SHP77 (cell line): ENCODE results near the gene DHX15.
"Not testable (repeated sequence)": the region's sequence is repeated elsewhere in the genome, so short reads cannot be mapped to it uniquely, and the experiment has no call there.

Experiments
- DNase-seq, 2 experiments: peaks; one replicate each; lab custom pipeline; 2025; lab: John Stamatoyannopoulos, UW

DHX15 gene

DNA sequence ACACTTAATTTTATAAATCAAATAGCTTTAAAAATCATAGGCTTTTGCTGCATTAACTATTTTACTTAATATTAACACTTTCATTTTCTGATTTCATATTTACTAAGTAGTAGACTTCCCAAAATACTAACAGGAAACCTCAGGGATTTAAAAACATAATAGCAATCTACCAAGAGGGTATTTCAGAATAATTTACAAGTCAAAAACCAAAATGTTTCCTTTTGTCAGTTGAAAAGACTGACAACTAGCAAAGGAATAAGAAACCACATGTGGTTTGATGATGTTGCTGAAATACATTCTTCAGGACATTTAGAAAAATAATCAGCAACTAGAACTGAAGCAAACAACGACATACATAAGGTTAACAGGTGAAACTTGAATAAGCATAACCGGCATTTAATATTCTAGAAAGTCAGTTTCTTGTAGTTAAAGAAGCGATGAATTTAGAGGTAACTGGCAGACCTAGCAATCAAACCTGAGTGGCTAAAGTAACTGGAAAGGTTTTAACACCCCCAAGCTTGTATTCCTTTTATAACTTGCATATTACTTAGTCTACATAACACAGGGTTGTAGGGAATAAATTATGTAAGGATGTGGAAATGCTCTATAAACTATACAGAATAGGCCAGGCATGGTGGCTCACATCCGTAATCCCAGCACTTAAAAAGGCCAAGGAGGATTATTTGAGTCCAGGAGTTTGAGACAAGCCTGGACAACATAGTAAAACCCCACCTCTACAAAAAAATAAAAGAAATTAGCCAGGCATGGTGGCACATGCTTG is 40.0 kb downstream of the DHX15 start:
- no peak for DNase-seq

DNA sequence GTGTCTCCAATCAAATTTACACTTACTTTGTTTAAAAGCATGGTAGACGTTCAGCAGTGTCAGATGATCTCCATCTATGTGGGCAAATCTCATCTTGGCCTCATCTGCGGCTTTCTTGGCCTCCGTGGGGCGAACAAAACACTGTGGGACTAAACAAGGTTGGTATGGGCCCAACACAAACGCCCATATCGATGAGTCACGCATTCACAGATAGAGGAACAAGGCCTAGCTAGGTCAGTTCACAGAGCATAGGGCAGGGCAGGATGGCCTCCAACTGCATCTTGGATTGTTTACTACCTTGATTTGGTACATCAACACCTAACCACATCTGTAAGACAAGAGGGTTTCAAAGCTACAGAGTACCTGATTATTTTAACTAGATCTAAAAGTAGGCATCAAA is 47.3 kb downstream of the DHX15 start:
- no peak for DNase-seq

GRCh38 chr4:24535399-24535798 is 49.0 kb downstream of the DHX15 start:
- DNase-seq, result no peak

- DNase-seq, result no peak
Observed at GRCh38 chr4:24533364-24533763, 51.0 kb downstream of the DHX15 start.

GRCh38 chr4:24529555-24529954 is 54.8 kb downstream of the DHX15 start:
- DNase-seq, result no peak

DNA sequence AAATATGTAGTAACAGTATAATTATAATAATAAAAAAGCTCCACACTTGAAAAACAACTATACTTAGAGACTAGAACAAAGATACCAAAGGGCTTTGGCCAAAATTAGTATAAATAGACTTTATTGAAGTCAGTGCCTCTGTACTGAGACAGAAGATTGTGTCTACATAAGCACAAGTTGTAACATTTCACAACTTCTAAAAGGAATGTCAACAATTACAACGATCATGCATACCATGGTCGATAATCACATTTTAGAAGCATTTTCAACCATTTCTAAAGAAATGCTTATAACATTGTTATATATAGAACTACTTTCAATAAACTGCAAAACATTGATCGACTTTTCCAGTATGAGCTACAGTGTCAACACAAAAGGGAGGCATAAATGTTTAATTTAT is 57.0 kb downstream of the DHX15 start:
- DNase-seq, result no peak

DNA sequence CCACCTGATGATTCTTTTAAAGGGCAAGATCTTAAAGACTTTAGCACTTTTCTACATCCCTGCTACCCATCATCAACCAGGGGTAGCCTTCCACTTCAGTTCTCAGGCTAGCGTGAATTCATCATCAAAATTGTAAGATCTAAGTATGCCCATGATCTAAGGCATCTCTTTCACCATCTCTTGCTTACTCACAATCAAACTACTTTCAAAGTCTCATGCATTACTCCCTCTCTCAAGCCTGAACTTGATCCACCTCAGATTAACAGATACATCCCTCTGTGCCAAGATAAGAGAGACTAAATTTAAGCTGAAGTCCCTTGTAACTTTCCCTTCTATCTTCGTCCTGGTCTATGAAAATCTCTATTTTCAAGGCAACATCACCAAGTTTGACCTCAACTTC is 62.8 kb downstream of the DHX15 start:
- DNase-seq, result no peak

DNA sequence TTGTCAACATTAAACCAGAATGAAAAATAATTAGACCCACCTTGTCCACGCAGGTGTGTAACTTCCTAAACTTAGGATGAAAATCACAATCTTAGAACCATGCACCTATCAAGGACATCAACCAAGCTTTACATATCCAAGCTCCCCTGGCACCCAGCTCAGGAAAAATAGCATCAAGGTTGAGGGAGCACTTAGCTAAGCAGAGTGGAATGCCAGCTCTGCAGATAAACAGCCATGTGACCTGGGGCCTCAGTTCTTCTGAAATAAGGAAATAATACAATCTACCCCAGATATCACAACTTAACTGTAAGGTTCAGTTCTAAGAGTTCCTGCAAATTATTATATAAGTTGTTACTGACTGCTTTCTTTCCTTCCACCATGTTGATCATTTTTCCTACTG is 64.7 kb downstream of the DHX15 start:
- DNase-seq, result no peak

GRCh38 chr4:24517676-24518075 is 66.7 kb downstream of the DHX15 start:
- DNase-seq, result no peak

DNA sequence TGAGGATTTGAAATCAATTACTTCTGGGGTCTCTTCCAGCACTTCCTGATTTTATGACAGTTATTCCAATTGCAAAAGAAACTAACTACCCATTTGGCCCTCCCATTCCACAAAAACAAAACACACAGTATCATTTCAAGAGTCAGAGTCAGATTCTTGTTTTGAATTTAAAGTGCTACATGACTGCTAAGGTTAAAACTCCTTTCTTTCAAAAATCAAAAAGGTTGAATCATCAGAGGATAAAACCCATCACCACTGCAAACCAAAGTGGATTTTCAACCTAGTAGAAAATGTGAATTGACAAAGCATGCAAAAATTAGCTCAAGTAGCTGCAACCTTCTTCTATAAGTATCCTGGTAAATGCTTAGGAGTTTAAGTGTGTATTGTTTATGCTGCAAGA is 67.4 kb downstream of the DHX15 start:
- no peak for DNase-seq

DNA sequence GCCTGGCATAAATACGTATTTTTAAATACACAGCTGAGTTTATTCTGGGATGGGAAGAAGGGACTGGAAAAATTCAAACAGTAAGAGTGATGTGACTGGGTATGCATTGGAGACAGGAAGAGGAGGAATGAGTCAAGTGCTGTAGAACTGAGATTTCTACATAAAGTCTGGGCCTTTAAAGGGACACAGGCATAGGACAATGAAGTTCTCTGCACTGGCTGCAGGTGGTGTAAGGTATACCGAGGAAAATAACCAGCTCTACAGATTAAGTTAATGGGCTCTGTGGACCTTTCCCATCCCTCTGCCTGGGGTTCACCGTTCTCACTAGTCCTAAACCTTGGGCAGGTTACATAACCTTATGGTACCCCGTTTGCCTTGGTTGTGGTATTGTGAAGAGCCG is 68.7 kb downstream of the DHX15 start:
- DNase-seq, result no peak

- DNase-seq, result no peak
Observed at GRCh38 chr4:24514808-24515207, 69.5 kb downstream of the DHX15 start.

DNA sequence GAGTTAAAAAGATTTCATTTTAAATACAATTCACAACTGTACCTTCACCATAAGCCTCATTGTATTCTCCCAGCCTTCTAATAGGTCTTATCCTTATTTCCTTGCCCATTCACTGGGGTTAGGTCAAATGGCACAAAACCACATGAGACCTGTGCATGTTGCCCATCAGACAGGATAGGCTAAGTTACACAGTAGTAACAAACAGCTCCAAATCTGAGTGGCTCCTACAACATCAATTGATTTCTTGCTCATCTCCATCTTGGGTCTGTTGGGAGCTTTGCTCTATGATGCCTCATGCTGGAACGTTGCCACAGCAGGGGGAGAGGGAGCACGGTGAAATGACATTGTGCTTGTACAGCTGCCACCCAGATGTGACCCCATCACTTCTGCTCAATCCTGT is 70.6 kb downstream of the DHX15 start:
- peak in 1 of 2 experiments; percentile 44 for DNase-seq

DNA sequence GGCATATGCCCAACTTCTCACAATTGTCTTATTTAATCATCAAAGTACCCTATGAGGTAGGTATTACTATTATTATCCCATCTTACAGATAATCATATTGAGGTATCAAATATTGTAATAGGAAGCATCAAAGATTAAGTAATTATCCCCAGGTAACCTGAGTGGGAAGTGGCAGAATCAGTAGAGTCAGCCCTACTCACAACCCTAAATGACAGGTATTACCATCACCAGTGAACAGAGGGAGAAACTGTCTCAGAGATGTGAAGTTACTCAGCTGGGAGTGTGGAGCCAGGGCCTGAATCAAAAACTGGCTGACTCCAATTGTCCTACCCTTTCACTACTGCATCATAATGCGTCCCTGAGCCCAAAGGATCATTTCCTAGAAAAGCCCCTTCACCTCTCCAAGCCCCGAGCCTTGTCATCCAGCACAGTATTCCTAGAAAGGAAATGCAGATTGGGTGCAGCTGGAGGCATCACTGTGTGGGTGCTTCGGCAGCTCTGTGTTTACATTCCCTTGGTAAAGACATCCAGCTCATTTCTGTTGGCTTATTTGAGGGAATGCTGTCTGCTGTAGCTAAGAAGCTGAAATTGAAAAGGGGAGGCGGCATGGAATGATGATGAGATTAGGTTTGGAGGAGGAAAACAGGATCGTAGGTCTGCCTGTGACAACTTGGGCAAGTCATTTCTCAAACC is 72.8 kb downstream of the DHX15 start:
- DNase-seq, result no peak

GRCh38 chr4:24510091-24510490 is 74.3 kb downstream of the DHX15 start:
- no peak for DNase-seq

DNA sequence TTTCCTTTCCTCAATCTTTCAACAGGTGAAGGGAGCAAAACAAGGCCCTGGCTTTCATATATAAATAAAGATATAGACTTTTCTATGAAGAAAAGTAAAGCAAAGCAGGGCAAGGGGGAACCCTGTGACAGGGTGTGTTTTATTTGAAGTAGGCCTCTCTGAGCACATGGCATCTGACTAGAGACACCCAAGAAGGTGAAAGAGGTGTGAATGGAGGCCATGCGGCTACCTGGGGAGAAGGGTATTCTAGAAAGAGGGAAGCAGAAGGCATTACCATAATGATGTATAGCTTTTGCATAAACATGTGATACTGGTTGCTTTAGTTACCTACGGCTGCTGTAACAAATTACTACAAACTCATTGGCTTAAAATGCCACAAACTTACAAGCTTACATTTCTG is 75.8 kb downstream of the DHX15 start:
- DNase-seq, result no peak

DNA sequence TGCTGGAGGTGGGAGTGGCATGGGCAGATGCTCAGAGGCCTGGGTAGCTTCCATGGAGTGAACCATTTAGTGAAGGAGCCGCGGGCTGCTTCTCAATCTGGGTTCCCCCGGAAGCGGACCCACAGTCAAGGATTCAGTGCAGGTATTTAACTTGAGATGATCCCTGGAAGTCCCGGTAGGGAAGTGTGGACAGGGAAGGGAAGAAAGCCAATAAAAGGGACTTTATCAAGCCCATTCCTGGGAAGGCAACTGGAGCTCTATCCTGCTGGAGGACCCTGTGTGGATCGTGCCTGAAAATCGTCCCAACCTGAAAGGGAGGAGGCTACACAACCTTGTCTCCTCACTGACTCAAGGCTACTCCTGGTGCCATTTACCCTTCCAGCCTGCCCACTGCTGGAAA is 76.9 kb downstream of the DHX15 start:
- DNase-seq, result no peak

- DNase-seq, result not testable (repeated sequence)
Observed at GRCh38 chr4:24503090-24503489, 81.3 kb downstream of the DHX15 start.

DNA sequence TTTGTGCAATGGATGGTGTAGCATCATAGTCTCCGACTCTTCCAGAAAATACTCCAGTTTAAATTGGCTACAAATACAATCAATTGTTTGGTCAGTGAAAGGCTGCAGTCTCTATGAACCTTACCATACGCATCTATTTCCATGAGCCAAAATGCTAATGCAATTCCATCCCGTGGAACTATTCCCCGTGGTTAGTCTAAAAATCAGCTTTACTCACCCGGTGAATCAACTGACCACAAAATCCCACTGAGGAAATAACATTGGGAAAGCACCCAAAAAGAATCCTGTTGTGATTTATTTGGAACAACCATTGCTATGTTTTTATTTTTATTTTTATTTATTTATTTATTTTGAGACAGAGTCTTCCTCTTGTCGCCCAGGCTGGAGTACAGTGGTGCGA is 87.1 kb downstream of the DHX15 start:
- DNase-seq, result no peak

GRCh38 chr4:24496597-24496996 is 87.8 kb downstream of the DHX15 start:
- no peak for DNase-seq

DNA sequence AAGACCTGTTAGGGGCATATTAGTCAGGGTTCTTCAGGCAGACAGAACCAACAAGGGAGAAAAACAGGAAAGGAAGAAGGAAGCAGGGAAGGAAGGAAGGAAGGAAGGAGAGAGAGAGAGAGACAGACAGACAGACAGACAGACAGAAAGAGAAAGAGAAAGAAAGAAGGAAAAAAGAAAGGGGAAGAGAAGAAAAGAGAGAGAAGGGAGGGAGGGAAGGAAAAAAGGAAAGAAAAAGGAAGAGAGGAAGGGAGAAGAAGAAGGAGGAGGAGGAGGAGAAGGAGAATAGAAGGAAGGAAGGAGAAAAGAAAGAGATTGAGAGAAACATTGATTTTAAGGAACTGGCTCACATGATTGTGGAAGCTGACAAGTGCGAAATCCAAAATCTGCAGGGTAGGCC is 89.0 kb downstream of the DHX15 start:
- DNase-seq, result no peak

- no peak for DNase-seq
Observed at GRCh38 chr4:24489870-24490269, 94.5 kb downstream of the DHX15 start.

DNA sequence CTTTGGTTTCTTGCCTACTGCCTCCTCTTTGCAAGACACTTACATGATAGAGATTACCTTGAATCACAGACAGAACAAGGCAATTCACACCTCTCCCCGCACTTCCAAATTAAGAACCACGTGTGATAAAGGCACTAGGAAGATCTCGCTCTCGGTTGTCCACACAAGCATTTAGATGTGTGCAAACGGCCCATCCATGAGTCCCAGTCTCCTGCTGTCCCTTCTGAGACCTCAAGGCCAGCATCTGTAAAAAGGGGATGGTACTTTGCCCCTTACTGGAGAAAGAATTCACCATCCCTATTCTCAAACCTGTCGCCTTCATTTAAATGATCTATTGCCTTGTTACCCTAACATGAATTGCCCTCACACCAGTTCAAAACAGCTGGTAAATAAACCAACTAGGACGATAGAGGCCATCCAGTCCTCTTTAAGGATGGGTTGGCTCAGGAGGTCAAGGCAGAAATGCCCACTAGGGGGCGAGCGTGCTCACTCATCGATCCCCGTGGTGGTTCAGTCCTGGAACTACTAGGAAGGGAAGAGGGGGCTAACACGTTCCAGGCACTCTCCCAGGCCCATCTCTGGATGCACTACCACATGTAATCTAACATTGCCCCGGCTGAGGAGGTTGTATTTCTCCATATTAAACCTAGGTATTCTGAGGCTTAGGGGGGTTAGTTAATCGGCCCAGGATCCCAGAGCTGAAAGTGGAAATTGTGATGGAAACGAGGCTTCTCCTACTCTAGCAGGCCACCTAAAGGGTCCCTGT is 95.8 kb downstream of the DHX15 start:
- peak in 1 of 2 experiments; percentile 16 for DNase-seq
